HepG2 (cell line): ENCODE results near the gene SYTL2. TPM values are rescaled to one million over a fixed set of nuclear protein-coding genes. Genes with fewer than 3 reads are reported as not detected.

Source experiments
- ATAC-seq: fragments of 200-7000 bp; cut with Tn5 transposase; 3 replicates; pipeline ENCODE4 v1.9.1; 2020; ENCODE audit warnings: mild to moderate bottlenecking, moderate library complexity
- BruUV-seq: library from RNA; stranded (reverse); fragments of 400-500 nt; replicated peaks from 2 replicates; lab custom pipeline; 2021; lab: Mats Ljungman, UMichigan
- CTCF ChIA-PET: fragments of 300-600 bp; formaldehyde crosslinking; extraction: SDS; loops from one replicate; lab custom pipeline; 2021; ENCODE audit warnings: low total read pairs, inconsistent platforms, low intra/inter-chr PET ratio; lab: Yijun Ruan, JAX
- POLR2A ChIA-PET: fragments of 350-600 bp; sonication (Branson Sonifier 250); formaldehyde crosslinking; loops from one replicate; lab custom pipeline; 2020; ENCODE audit warnings: antibody characterized with exemption, inconsistent platforms; lab: Yijun Ruan, JAX
- DNase-seq: peaks from one replicate; pipeline ENCODE4 v3.0.0-alpha.2; 2015; ENCODE audit warnings: low spot score
- FAIRE-seq: peaks from 3 replicates; lab custom pipeline; 2011; peaks lifted over from hg19 to GRCh38; lab: Jason Lieb, UNC
- H2AFZ ChIP-seq: one replicate; pipeline ENCODE4 v1.6.1; 2011; ENCODE audit warnings: low read length, inconsistent platforms
- H3K27ac ChIP-seq: fragments of 300-600 bp; 3 replicates; pipeline ENCODE4 v1.8.0; 2011; ENCODE audit warnings: mixed run types, mild to moderate bottlenecking, mixed read lengths, low read length, inconsistent platforms; ENCODE audit not compliant: insufficient read depth; ENCODE audit errors: extremely low read length
- H3K27me3 ChIP-seq, 2 experiments: fragments of 200-600 bp in 1 of 2; 2 replicates in 1 of 2; 3 replicates in 1 of 2; pipeline versions ENCODE4 v1.6.0 to v1.8.0; 2011; ENCODE audit warnings: low read length in 2 of 2, mild to moderate bottlenecking in 2 of 2, moderate library complexity in 2 of 2, inconsistent platforms in 1 of 2; ENCODE audit not compliant: insufficient read depth in 2 of 2, control insufficient read depth in 1 of 2
- H3K36me3 ChIP-seq, 2 experiments: fragments of 200-600 bp in 1 of 2; replicated peaks in 1 of 2; 2 replicates in 1 of 2; 3 replicates in 1 of 2; pipeline versions ENCODE4 v1.5.1 to v1.8.0; 2011; ENCODE audit warnings: low read length in 2 of 2, inconsistent platforms in 1 of 2; ENCODE audit not compliant: insufficient read depth in 2 of 2, control insufficient read depth in 1 of 2
- H3K4me1 ChIP-seq: 2 replicates; pipeline ENCODE4 v1.5.1; 2012; ENCODE audit warnings: low read length, inconsistent platforms; ENCODE audit not compliant: insufficient read depth
- H3K4me2 ChIP-seq: 2 replicates; pipeline ENCODE4 v1.6.0; 2011; ENCODE audit warnings: low read depth, low read length, inconsistent platforms
- H3K4me3 ChIP-seq, 3 experiments: fragments of 200-600 bp in 1 of 3; sonication (generic), shearing (Covaris generic) in 1 of 3; replicated peaks in 1 of 3; 2 replicates each; pipeline ENCODE4 v1.5.1; 2011 to 2016; ENCODE audit warnings: low read length in 3 of 3, inconsistent platforms in 2 of 3, low read depth in 2 of 3, mild to moderate bottlenecking in 2 of 3, control low read depth in 1 of 3, mixed read lengths in 1 of 3; ENCODE audit not compliant: insufficient read depth in 1 of 3
- H3K79me2 ChIP-seq: one replicate; pipeline ENCODE4 v1.6.1; 2011; ENCODE audit warnings: low read length, inconsistent platforms; ENCODE audit not compliant: insufficient read depth
- H3K9ac ChIP-seq: 2 replicates; pipeline ENCODE4 v1.6.0; 2011; ENCODE audit warnings: mild to moderate bottlenecking, low read depth, low read length, inconsistent platforms; ENCODE audit not compliant: insufficient read depth
- H3K9me3 ChIP-seq: 2 replicates; pipeline ENCODE4 v1.5.1; 2012; ENCODE audit warnings: mild to moderate bottlenecking, low read length
- H4K20me1 ChIP-seq: 2 replicates; pipeline ENCODE4 v1.6.0; 2011; ENCODE audit warnings: inconsistent platforms, mild to moderate bottlenecking, low read length, moderate library complexity; ENCODE audit not compliant: insufficient read depth
- BORCS8-MEF2B ChIP-seq: sonication (generic); formaldehyde crosslinking; IDR thresholded peaks from 2 replicates; pipeline ENCODE4 v1.8.0; 2022; ENCODE audit warnings: mild to moderate bottlenecking, missing genetic modification reagents
- EP300 ChIP-seq, 3 experiments: sonication (generic) in 1 of 3; formaldehyde crosslinking in 1 of 3; IDR thresholded peaks; 2 replicates each; pipeline versions ENCODE4 v1.5.1 to v1.6.1; 2011 to 2020; ENCODE audit warnings: low read depth in 2 of 3, low read length in 2 of 3, borderline replicate concordance in 1 of 3, improper control_type of control experiment in 1 of 3, mild to moderate bottlenecking in 1 of 3, missing genetic modification reagents in 1 of 3, moderate library complexity in 1 of 3
- KMT2B ChIP-seq: IDR thresholded peaks from 2 replicates; pipeline ENCODE4 v1.6.1; 2016; ENCODE audit warnings: missing genetic modification reagents, missing compliant biosample characterization
- MLLT10 ChIP-seq: sonication (generic); formaldehyde crosslinking; IDR thresholded peaks from 2 replicates; pipeline ENCODE4 v1.4.0; 2020; ENCODE audit warnings: missing genetic modification reagents
- POLR2A ChIP-seq, 2 experiments: IDR thresholded peaks; 2 replicates each; pipeline ENCODE4 v1.6.1; 2011; ENCODE audit warnings: low read depth in 2 of 2, low read length in 2 of 2, mild to moderate bottlenecking in 1 of 2, moderate library complexity in 1 of 2; ENCODE audit not compliant: insufficient read depth in 1 of 2
- RARA ChIP-seq: IDR thresholded peaks from 2 replicates; pipeline ENCODE4 v1.6.1; 2016; ENCODE audit warnings: missing genetic modification reagents, missing compliant biosample characterization
- RARG ChIP-seq: sonication (generic); formaldehyde crosslinking; IDR thresholded peaks from 2 replicates; pipeline ENCODE4 v1.4.0; 2020; ENCODE audit warnings: low read depth, mild to moderate bottlenecking, missing genetic modification reagents
- SMAD3 ChIP-seq: sonication (generic); formaldehyde crosslinking; IDR thresholded peaks from 2 replicates; pipeline ENCODE4 v1.4.0; 2020; ENCODE audit warnings: missing genetic modification reagents
- SOX6 ChIP-seq, 2 experiments: fragments of 450-650 bp in 1 of 2; sonication (generic) in 1 of 2; formaldehyde crosslinking in 1 of 2; IDR thresholded peaks; 2 replicates each; pipeline versions ENCODE4 v1.4.0 to v1.6.1; 2017 to 2020; ENCODE audit warnings: antibody characterized with exemption in 1 of 2, mild to moderate bottlenecking in 1 of 2, missing genetic modification reagents in 1 of 2
- SUZ12 ChIP-seq: fragments of 150-350 bp; IDR thresholded peaks from 2 replicates; pipeline ENCODE4 v1.6.1; 2014; ENCODE audit warnings: low read depth, low read length
- YEATS2 ChIP-seq: sonication (generic); formaldehyde crosslinking; IDR thresholded peaks from 2 replicates; pipeline ENCODE4 v1.4.0; 2020; ENCODE audit warnings: missing genetic modification reagents, borderline replicate concordance
- ZBTB7B ChIP-seq: sonication (generic); formaldehyde crosslinking; IDR thresholded peaks from 2 replicates; pipeline ENCODE4 v1.4.0; 2020; ENCODE audit warnings: missing genetic modification reagents
- ZFP41 ChIP-seq: sonication (generic); formaldehyde crosslinking; IDR thresholded peaks from 2 replicates; pipeline ENCODE4 v1.4.0; 2020; ENCODE audit warnings: mild to moderate bottlenecking, missing genetic modification reagents, borderline replicate concordance
- ZNF256 ChIP-seq: sonication (generic); formaldehyde crosslinking; conservative IDR thresholded peaks from 2 replicates; pipeline ENCODE4 v1.4.0; 2020; ENCODE audit warnings: missing genetic modification reagents
- WGBS: methylation state at CpG from one replicate; pipeline ENCODE4 v1.1.6; 2017; ENCODE audit warnings: low lambda C conversion rate; 5-methylcytosine and 5-hydroxymethylcytosine counted together
- in situ Hi-C: cut with HindIII; loops from 2 replicates; pipeline ENCODE4 v1.10.0; 2017; ENCODE audit warnings: low pct_unique_long_range_greater_than_20kb; ENCODE audit not compliant: extremely low pct_ligation_motif_present
- intact Hi-C: fragments of 100-400 bp; cut with micrococcal nuclease; formaldehyde crosslinking; loops from one replicate; pipeline ENCODE4 v1.10.0; 2022; ENCODE audit not compliant: unreplicated experiment
- polyA plus RNA-seq, 8 experiments: library from polyadenylated mRNA; depleted of rRNA in 3 of 8; stranded (reverse) in 7 of 8; unstranded in 1 of 8; fragments of >200 nt; fragmentation: Illumina TruSeq in 4 of 8; extraction: Trizol in 4 of 8; gene quantifications; 2 replicates each; pipeline versions ENCODE4 v1.2.1 to v1.2.3, GENCODE V29; 2011 to 2016; ENCODE audit warnings: low read depth in 4 of 8, missing spikeins in 1 of 8, mixed read lengths in 1 of 8; ENCODE audit not compliant: insufficient read depth in 1 of 8
- total RNA-seq, 5 experiments: library from RNA; depleted of rRNA; stranded (reverse); fragments of >200 nt; fragmentation: Illumina TruSeq; extraction: Trizol; gene quantifications; 2 replicates each; pipeline ENCODE4 v1.2.3, GENCODE V29; 2016; ENCODE audit warnings: low read depth in 1 of 5
- TF ChIP-seq, protein P1 (sequence below): IDR thresholded peaks from 2 replicates; pipeline ENCODE4 v1.6.1; 2012; ENCODE audit warnings: low read length, improper control_type of control experiment
- TF ChIP-seq, protein P2 (sequence below): sonication (generic); formaldehyde crosslinking; IDR thresholded peaks from 2 replicates; pipeline ENCODE4 v1.4.0; 2020; ENCODE audit warnings: missing genetic modification reagents
- TF ChIP-seq, protein P3 (sequence below): sonication (generic); formaldehyde crosslinking; IDR thresholded peaks from 2 replicates; pipeline ENCODE4 v1.5.0; 2020; ENCODE audit warnings: missing genetic modification reagents, mild to moderate bottlenecking, borderline replicate concordance

The SYTL2 gene
- total and polyA plus RNA-seq, 2 of the 13 experiments (the other 11 are each of a cell fraction or from before 2014, with no cell fraction given), result 0.77 to 0.90 TPM

DNA sequence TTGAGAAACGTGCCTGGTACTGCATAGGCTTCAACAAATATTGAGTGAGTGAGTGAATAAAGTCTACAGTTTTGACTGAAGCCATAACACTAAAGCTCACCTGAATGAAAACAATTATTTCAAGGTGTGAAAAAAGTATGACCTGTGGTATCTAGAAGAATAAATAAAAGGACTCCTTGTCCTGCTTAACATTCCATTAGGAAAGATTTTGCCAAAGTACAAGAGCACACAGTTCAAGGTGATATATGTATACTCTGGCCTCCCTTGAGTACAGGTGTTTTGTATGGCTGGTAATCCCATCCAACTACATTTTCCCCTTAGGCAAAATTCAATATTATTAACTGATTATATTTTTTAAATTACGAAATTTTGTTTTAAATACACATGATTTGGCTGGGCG is 144.3 kb downstream of the SYTL2 start:
- in situ Hi-C loops, result no loop called here
- Histone ChIP-seq H2AFZ (peak overlapping the region; percentile 94), H3K79me2 (peaks cover 27% of the 10 kb centered on the region), H3K9me3 (no peaks in the 10 kb centered on the region), H3K4me1 (peaks cover 33% of the 10 kb centered on the region), H4K20me1 (peaks cover 22% of the 10 kb centered on the region), H3K27ac (peak overlapping the region; percentile 38), H3K4me2 (peak overlapping the region; percentile 88), H3K36me3 (no peaks in the 10 kb centered on the region), H3K27me3 (no peaks in the 10 kb centered on the region; a peak in 1 of 5 replicates), H3K9ac (no peak overlapping the region), H3K4me3 (no peak overlapping the region)
- 39% methylated on average over 3 of the region's 3 CpGs for WGBS
- intact Hi-C loops, result no loop called here
- ChIA-PET CTCF (no interaction called here), POLR2A (interaction anchor here (1.2 kb wide), 1 partner anchor 39 kb away, joined by 3 read pairs; the partner anchor contains the start of gene TMEM126B)
- FAIRE-seq (no peak), DNase-seq (peak; percentile 59), ATAC-seq (no peak)
- no TSS peak for BruUV-seq
- TF ChIP-seq RARG (CRISPR knock-in tag), result no peak
- TF ChIP-seq, protein P1, sequence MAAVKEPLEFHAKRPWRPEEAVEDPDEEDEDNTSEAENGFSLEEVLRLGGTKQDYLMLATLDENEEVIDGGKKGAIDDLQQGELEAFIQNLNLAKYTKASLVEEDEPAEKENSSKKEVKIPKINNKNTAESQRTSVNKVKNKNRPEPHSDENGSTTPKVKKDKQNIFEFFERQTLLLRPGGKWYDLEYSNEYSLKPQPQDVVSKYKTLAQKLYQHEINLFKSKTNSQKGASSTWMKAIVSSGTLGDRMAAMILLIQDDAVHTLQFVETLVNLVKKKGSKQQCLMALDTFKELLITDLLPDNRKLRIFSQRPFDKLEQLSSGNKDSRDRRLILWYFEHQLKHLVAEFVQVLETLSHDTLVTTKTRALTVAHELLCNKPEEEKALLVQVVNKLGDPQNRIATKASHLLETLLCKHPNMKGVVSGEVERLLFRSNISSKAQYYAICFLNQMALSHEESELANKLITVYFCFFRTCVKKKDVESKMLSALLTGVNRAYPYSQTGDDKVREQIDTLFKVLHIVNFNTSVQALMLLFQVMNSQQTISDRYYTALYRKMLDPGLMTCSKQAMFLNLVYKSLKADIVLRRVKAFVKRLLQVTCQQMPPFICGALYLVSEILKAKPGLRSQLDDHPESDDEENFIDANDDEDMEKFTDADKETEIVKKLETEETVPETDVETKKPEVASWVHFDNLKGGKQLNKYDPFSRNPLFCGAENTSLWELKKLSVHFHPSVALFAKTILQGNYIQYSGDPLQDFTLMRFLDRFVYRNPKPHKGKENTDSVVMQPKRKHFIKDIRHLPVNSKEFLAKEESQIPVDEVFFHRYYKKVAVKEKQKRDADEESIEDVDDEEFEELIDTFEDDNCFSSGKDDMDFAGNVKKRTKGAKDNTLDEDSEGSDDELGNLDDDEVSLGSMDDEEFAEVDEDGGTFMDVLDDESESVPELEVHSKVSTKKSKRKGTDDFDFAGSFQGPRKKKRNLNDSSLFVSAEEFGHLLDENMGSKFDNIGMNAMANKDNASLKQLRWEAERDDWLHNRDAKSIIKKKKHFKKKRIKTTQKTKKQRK, result no peak
- TF ChIP-seq YEATS2 (CRISPR knock-in tag), result no peak
- no peak for TF ChIP-seq SOX6 (IDR thresholded peaks at IDR 0.05)
- TF ChIP-seq SOX6 (CRISPR knock-in tag; IDR thresholded peaks at IDR 0.05), result peak; percentile 31; the same call in 1 of the 2 replicates
- TF ChIP-seq KMT2B (CRISPR knock-in tag), result no peak
- TF ChIP-seq POLR2A (IDR thresholded peaks at IDR 0.05; ENCODE audit: insufficient read depth in 1 of 2, low read depth in 2 of 2, low read length in 2 of 2), result no peak
- TF ChIP-seq RARA, result no peak
- no peak for TF ChIP-seq EP300 (IDR thresholded peaks at IDR 0.05; ENCODE audit: low read depth in 2 of 2, low read length in 2 of 2)
- no peak for TF ChIP-seq EP300 (CRISPR knock-in tag; IDR thresholded peaks at IDR 0.05; ENCODE audit: borderline replicate concordance)
- TF ChIP-seq ZBTB7B, result no peak
- no peak for TF ChIP-seq ZFP41 (CRISPR knock-in tag)
- no peak for TF ChIP-seq ZNF256 (CRISPR knock-in tag)
- TF ChIP-seq SUZ12, result no peak
- no peak for TF ChIP-seq SMAD3 (CRISPR knock-in tag)
- TF ChIP-seq, protein P2, sequence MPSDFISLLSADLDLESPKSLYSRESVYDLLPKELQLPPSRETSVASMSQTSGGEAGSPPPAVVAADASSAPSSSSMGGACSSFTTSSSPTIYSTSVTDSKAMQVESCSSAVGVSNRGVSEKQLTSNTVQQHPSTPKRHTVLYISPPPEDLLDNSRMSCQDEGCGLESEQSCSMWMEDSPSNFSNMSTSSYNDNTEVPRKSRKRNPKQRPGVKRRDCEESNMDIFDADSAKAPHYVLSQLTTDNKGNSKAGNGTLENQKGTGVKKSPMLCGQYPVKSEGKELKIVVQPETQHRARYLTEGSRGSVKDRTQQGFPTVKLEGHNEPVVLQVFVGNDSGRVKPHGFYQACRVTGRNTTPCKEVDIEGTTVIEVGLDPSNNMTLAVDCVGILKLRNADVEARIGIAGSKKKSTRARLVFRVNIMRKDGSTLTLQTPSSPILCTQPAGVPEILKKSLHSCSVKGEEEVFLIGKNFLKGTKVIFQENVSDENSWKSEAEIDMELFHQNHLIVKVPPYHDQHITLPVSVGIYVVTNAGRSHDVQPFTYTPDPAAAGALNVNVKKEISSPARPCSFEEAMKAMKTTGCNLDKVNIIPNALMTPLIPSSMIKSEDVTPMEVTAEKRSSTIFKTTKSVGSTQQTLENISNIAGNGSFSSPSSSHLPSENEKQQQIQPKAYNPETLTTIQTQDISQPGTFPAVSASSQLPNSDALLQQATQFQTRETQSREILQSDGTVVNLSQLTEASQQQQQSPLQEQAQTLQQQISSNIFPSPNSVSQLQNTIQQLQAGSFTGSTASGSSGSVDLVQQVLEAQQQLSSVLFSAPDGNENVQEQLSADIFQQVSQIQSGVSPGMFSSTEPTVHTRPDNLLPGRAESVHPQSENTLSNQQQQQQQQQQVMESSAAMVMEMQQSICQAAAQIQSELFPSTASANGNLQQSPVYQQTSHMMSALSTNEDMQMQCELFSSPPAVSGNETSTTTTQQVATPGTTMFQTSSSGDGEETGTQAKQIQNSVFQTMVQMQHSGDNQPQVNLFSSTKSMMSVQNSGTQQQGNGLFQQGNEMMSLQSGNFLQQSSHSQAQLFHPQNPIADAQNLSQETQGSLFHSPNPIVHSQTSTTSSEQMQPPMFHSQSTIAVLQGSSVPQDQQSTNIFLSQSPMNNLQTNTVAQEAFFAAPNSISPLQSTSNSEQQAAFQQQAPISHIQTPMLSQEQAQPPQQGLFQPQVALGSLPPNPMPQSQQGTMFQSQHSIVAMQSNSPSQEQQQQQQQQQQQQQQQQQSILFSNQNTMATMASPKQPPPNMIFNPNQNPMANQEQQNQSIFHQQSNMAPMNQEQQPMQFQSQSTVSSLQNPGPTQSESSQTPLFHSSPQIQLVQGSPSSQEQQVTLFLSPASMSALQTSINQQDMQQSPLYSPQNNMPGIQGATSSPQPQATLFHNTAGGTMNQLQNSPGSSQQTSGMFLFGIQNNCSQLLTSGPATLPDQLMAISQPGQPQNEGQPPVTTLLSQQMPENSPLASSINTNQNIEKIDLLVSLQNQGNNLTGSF, result no peak
- TF ChIP-seq MLLT10 (CRISPR knock-in tag), result no peak
- TF ChIP-seq BORCS8-MEF2B, result no peak
- TF ChIP-seq, protein P3, sequence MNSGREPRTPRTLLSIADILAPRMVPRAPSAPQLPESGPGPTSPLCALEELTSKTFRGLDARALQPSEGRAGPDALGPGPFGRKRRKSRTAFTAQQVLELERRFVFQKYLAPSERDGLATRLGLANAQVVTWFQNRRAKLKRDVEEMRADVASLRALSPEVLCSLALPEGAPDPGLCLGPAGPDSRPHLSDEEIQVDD (CRISPR knock-in tag), result no peak
